IMR-90 (cell line): Measurements from ENCODE around the gene CRYBA1. TPM values are rescaled to one million over a fixed set of nuclear protein-coding genes. Genes with fewer than 3 reads are reported as not detected.
"Not testable (repeated sequence)": the region's sequence is repeated elsewhere in the genome, so short reads cannot be mapped to it uniquely, and the experiment has no call there.

Experiments used
- ATAC-seq: fragments of 200-7000 bp; cut with Tn5 transposase; 2 replicates; pipeline ENCODE4 v1.9.1; 2020; ENCODE audit warnings: low read depth, mild to moderate bottlenecking, moderate library complexity
- BruUV-seq: library from RNA; stranded (reverse); fragments of 400-500 nt; replicated peaks from 2 replicates; lab custom pipeline; 2021; lab: Mats Ljungman, UMichigan
- CTCF ChIA-PET: fragments of 300-600 bp; formaldehyde crosslinking; extraction: SDS; loops from one replicate; lab custom pipeline; 2021; ENCODE audit warnings: antibody characterized with exemption; lab: Yijun Ruan, JAX
- POLR2A ChIA-PET: fragments of 300-600 bp; sonication (Branson Sonifier 250); formaldehyde crosslinking; loops from one replicate; lab custom pipeline; 2022; ENCODE audit warnings: antibody characterized with exemption; ENCODE audit not compliant: unreplicated experiment; lab: Charles Lee
- DNase-seq: peaks from one replicate; pipeline ENCODE4 v3.0.0; 2013
- H2AFZ ChIP-seq: replicated peaks from 2 replicates; pipeline ENCODE3; 2013; ENCODE audit warnings: low read length, mild to moderate bottlenecking; ENCODE audit not compliant: poor library complexity
- H2AK5ac ChIP-seq: 2 replicates; pipeline ENCODE4 v1.6.1; 2013; ENCODE audit warnings: low read depth, low read length, inconsistent platforms
- H2AK9ac ChIP-seq: replicated peaks from 2 replicates; pipeline ENCODE3; 2013; ENCODE audit warnings: mild to moderate bottlenecking, low read depth, low read length, moderate library complexity; ENCODE audit not compliant: poor library complexity
- H2BK120ac ChIP-seq: 2 replicates; pipeline ENCODE4 v1.6.1; 2013; ENCODE audit warnings: low read depth, low read length, inconsistent platforms
- H2BK15ac ChIP-seq: 3 replicates; pipeline ENCODE4 v1.6.1; 2013; ENCODE audit warnings: low read depth, low read length, inconsistent platforms
- H2BK20ac ChIP-seq: 2 replicates; pipeline ENCODE4 v1.6.1; 2013; ENCODE audit warnings: low read depth, mild to moderate bottlenecking, inconsistent platforms, low read length, moderate library complexity
- H2BK5ac ChIP-seq: 2 replicates; pipeline ENCODE4 v1.6.1; 2013; ENCODE audit warnings: mild to moderate bottlenecking, low read depth, low read length, inconsistent platforms; ENCODE audit not compliant: poor library complexity, severe bottlenecking
- H3K14ac ChIP-seq: replicated peaks from 2 replicates; pipeline ENCODE4 v1.6.1; 2013; ENCODE audit warnings: low read depth, low read length, inconsistent platforms
- H3K18ac ChIP-seq: 2 replicates; pipeline ENCODE4 v1.6.1; 2013; ENCODE audit warnings: low read depth, low read length, control low read depth
- H3K23ac ChIP-seq: 2 replicates; pipeline ENCODE4 v1.6.1; 2013; ENCODE audit warnings: low read depth, low read length, inconsistent platforms
- H3K27ac ChIP-seq: 2 replicates; pipeline ENCODE4 v1.5.1; 2013; ENCODE audit warnings: mild to moderate bottlenecking, control low read depth, low read length; ENCODE audit not compliant: insufficient read depth
- H3K27me3 ChIP-seq: 2 replicates; pipeline ENCODE4 v1.6.1; 2013; ENCODE audit warnings: low read length; ENCODE audit not compliant: control insufficient read depth, insufficient read depth
- H3K36me3 ChIP-seq: 2 replicates; pipeline ENCODE4 v1.6.1; 2013; ENCODE audit warnings: low read length, mixed read lengths; ENCODE audit not compliant: control insufficient read depth, insufficient read depth
- H3K4ac ChIP-seq: 2 replicates; pipeline ENCODE4 v1.6.1; 2013; ENCODE audit warnings: low read depth, low read length, inconsistent platforms
- H3K4me1 ChIP-seq: 2 replicates; pipeline ENCODE4 v1.6.1; 2013; ENCODE audit warnings: low read length, mixed read lengths; ENCODE audit not compliant: control insufficient read depth, insufficient read depth
- H3K4me2 ChIP-seq: 2 replicates; pipeline ENCODE4 v1.6.1; 2013; ENCODE audit warnings: low read depth, mild to moderate bottlenecking, control low read depth, low read length, moderate library complexity
- H3K4me3 ChIP-seq: 2 replicates; pipeline ENCODE4 v1.5.1; 2013; ENCODE audit warnings: low read depth, mild to moderate bottlenecking, control low read depth, low read length, moderate library complexity; ENCODE audit not compliant: insufficient read depth
- H3K56ac ChIP-seq: 2 replicates; pipeline ENCODE4 v1.6.1; 2013; ENCODE audit warnings: low read length, inconsistent platforms; ENCODE audit not compliant: insufficient read depth; ENCODE audit errors: extremely low read depth
- H3K79me1 ChIP-seq, 2 experiments: 2 replicates each; pipeline ENCODE4 v1.6.1; 2013; ENCODE audit warnings: low read length in 2 of 2, inconsistent platforms in 1 of 2, low read depth in 1 of 2
- H3K9ac ChIP-seq: 2 replicates; pipeline ENCODE4 v1.6.1; 2013; ENCODE audit warnings: low read depth, low read length, control low read depth
- H3K9me1 ChIP-seq: 2 replicates; pipeline ENCODE4 v1.6.1; 2013; ENCODE audit warnings: low read length, inconsistent platforms; ENCODE audit not compliant: insufficient read depth
- H3K9me3 ChIP-seq: 2 replicates; pipeline ENCODE4 v1.6.1; 2013; ENCODE audit warnings: low read length; ENCODE audit not compliant: control insufficient read depth, insufficient read depth
- H4K20me1 ChIP-seq: 2 replicates; pipeline ENCODE4 v1.6.1; 2013; ENCODE audit warnings: low read length, inconsistent platforms; ENCODE audit not compliant: insufficient read depth
- H4K5ac ChIP-seq: 2 replicates; pipeline ENCODE4 v1.6.1; 2013; ENCODE audit warnings: mild to moderate bottlenecking, low read depth, low read length, control low read depth
- H4K8ac ChIP-seq, 2 experiments: 2 replicates each; pipeline ENCODE4 v1.6.1; 2013; ENCODE audit warnings: low read depth in 2 of 2, low read length in 2 of 2, control low read depth in 1 of 2, inconsistent platforms in 1 of 2
- H4K91ac ChIP-seq: 2 replicates; pipeline ENCODE4 v1.6.1; 2013; ENCODE audit warnings: low read depth, low read length, inconsistent platforms; ENCODE audit not compliant: insufficient read depth
- CTCF ChIP-seq: conservative IDR thresholded peaks from 2 replicates; pipeline ENCODE4 v1.5.1; 2012; ENCODE audit warnings: mild to moderate bottlenecking, low read depth, low read length, improper control_type of control experiment
- MAZ ChIP-seq: IDR thresholded peaks from 2 replicates; pipeline ENCODE4 v1.6.1; 2012; ENCODE audit warnings: low read depth, mild to moderate bottlenecking, low read length, improper control_type of control experiment, moderate library complexity, borderline replicate concordance
- MXI1 ChIP-seq: IDR thresholded peaks from 2 replicates; pipeline ENCODE4 v1.6.1; 2012; ENCODE audit warnings: low read depth, mild to moderate bottlenecking, low read length, moderate library complexity, borderline replicate concordance
- NFE2L2 ChIP-seq: fragments of 150-350 bp; IDR thresholded peaks from 2 replicates; pipeline ENCODE4 v1.6.1; 2016; ENCODE audit warnings: low read depth, mild to moderate bottlenecking, low read length
- WGBS, 2 experiments: methylation state at CpG; one replicate each; pipeline versions ENCODE4 v1.1.5 to v1.1.7; 2013; ENCODE audit warnings: missing lambda C conversion rate in 2 of 2; ENCODE audit not compliant: insufficient read length in 1 of 2; ENCODE audit errors: extremely low coverage in 2 of 2; 5-methylcytosine and 5-hydroxymethylcytosine counted together
- dilution Hi-C: fragments of 300-500 bp; cut with HindIII; formaldehyde crosslinking; loops from one replicate; pipeline ENCODE4 v1.14.3; 2018; ENCODE audit warnings: low sequenced_read_pairs; ENCODE audit not compliant: unreplicated experiment
- in situ Hi-C: fragments of 300-500 bp; cut with MboI; formaldehyde crosslinking; loops from 3 replicates; pipeline ENCODE4 v1.14.3; 2019; ENCODE audit warnings: low sequenced_read_pairs, inconsistent platforms, mixed read lengths
- intact Hi-C: fragments of 100-400 bp; cut with micrococcal nuclease; formaldehyde crosslinking; loops from 2 replicates; pipeline ENCODE4 v1.10.0; 2022
- polyA plus RNA-seq, 3 experiments: library from polyadenylated mRNA; depleted of rRNA; stranded (reverse); fragments of >200 nt; gene quantifications; 2 replicates each; pipeline ENCODE4 v1.2.3, GENCODE V29; 2012; ENCODE audit warnings: low replicate concordance in 1 of 3
- total RNA-seq: library from RNA; depleted of rRNA; stranded (reverse); fragments of >200 nt; gene quantifications from 2 replicates; pipeline ENCODE4 v1.2.3, GENCODE V29; 2012

CRYBA1 gene
- total and polyA plus RNA-seq, 2 of the 4 experiments (the other 2 are of a cell fraction): not detected

- TF ChIP-seq CTCF (no peak), NFE2L2 (no peak), MAZ (no peak), MXI1 (no peak)
Observed at GRCh38 chr17:29197516-29198272, 49.0 kb upstream of the CRYBA1 start (continued).

- H2AFZ ChIP-seq, H4K8ac ChIP-seq, H4K5ac ChIP-seq, H3K4me1 ChIP-seq, H4K91ac ChIP-seq, H3K14ac ChIP-seq, H3K4me3 ChIP-seq, DNase-seq, H2BK5ac ChIP-seq, H4K20me1 ChIP-seq, H3K4ac ChIP-seq, BruUV-seq, ATAC-seq, H3K9ac ChIP-seq, H2BK15ac ChIP-seq, H2BK120ac ChIP-seq, H3K18ac ChIP-seq, in situ Hi-C loops, H3K79me1 ChIP-seq, dilution Hi-C loops, H3K9me1 ChIP-seq, H3K23ac ChIP-seq, POLR2A ChIA-PET, H2AK5ac ChIP-seq, H3K56ac ChIP-seq, H3K27me3 ChIP-seq, H3K9me3 ChIP-seq, H3K27ac ChIP-seq, H3K36me3 ChIP-seq, H2AK9ac ChIP-seq, H3K4me2 ChIP-seq, H2BK20ac ChIP-seq, intact Hi-C loops: not testable (repeated sequence)
- CTCF ChIA-PET: interaction anchor here (1.1 kb wide), 1 partner anchor 80 kb away, joined by 3 read pairs; no protein-coding TSS in a partner anchor
- WGBS, 2 experiments: 86% methylated on average over 8 of the region's 16 CpGs; no CpG with 5 or more reads in 1 of the 2 experiments
Observed at GRCh38 chr17:29204068-29204804, 42.4 kb upstream of the CRYBA1 start.
